ENCODE data around the gene ABCB4. TPM values are rescaled to one million over a fixed set of nuclear protein-coding genes. Genes with fewer than 3 reads are reported as not detected.

Gene ABCB4
- total and polyA plus RNA-seq, 2 of the 8 experiments (the other 6 are each of a cell fraction or from before 2014, with no cell fraction given) = 0.54 to 0.60 TPM

GRCh38 chr7:87511510-87511909 is 36.0 kb upstream of the ABCB4 start:
- Histone ChIP-seq H3K27me3 (replicated peaks in 1 of 4; ENCODE audit: control insufficient read depth in 3 of 4, extremely low read depth in 1 of 4, insufficient read depth in 3 of 4, low read length in 3 of 4) (no peaks in the 10 kb centered on the region), H3K18ac (ENCODE audit: extremely low read depth, low read length) (no peak overlapping the region), H3K9ac (replicated peaks in 1 of 4; ENCODE audit: extremely low read depth in 1 of 4, low read depth in 3 of 4, low read length in 3 of 4) (no peak overlapping the region), H3K36me3 (ENCODE audit: control insufficient read depth in 2 of 4, insufficient read depth in 4 of 4, low read length in 3 of 4) (no peaks in the 10 kb centered on the region), H2BK12ac (ENCODE audit: low read depth, low read length) (no peak overlapping the region), H3K4me2 (ENCODE audit: insufficient read depth in 1 of 2, low read depth in 2 of 2, low read length in 2 of 2) (no peak overlapping the region), H3K9me3 (ENCODE audit: insufficient read depth in 2 of 2, low read depth in 1 of 2, low read length in 1 of 2) (no peaks in the 10 kb centered on the region), H4K20me1 (replicated peaks in 1 of 2; ENCODE audit: control insufficient read depth in 1 of 2, insufficient read depth in 2 of 2, low read length in 2 of 2) (no peaks in the 10 kb centered on the region), H3K79me2 (ENCODE audit: control insufficient read depth in 1 of 2, insufficient read depth in 2 of 2, low read length in 2 of 2) (no peaks in the 10 kb centered on the region), H3K23ac (ENCODE audit: insufficient read length) (no peak overlapping the region), H4K5ac (ENCODE audit: insufficient read length, low read depth, low read length) (no peak overlapping the region), H2AK5ac (ENCODE audit: low read depth, low read length) (no peak overlapping the region), H3K56ac (replicated peaks; ENCODE audit: insufficient read length, low read depth, low read length) (no peak overlapping the region), H3K79me1 (ENCODE audit: low read depth, low read length) (no peaks in the 10 kb centered on the region), H2BK5ac (ENCODE audit: low read depth, low read length) (no peak overlapping the region), H3K27ac (ENCODE audit: low read depth, low read length) (no peak overlapping the region), H3K23me2 (ENCODE audit: low read depth, low read length) (no peaks in the 10 kb centered on the region), H2BK15ac (ENCODE audit: low read length) (no peak overlapping the region), H3K4ac (replicated peaks; ENCODE audit: insufficient read length, low read depth, low read length) (no peak overlapping the region), H2BK20ac (ENCODE audit: low read length) (no peak overlapping the region), H3K4me3 (ENCODE audit: extremely low read depth in 1 of 4, insufficient read depth in 2 of 4, low read depth in 3 of 4, low read length in 4 of 4) (no peak overlapping the region), H4K8ac (ENCODE audit: extremely low read depth, insufficient read depth, low read length) (no peak overlapping the region), H3K4me1 (replicated peaks in 1 of 4; ENCODE audit: control insufficient read depth in 3 of 4, insufficient read depth in 4 of 4, low read length in 3 of 4) (no peaks in the 10 kb centered on the region), H2BK120ac (replicated peaks; ENCODE audit: low read depth, low read length) (no peak overlapping the region), H2AFZ (ENCODE audit: low read length) (0 out of 2 replicates have a peak overlapping the region, but pooled peaks have one; percentile 51), H3K14ac (ENCODE audit: insufficient read length) (no peak overlapping the region), H4K91ac (replicated peaks; ENCODE audit: insufficient read length, low read length) (no peak overlapping the region)
- ChIA-PET POLR2A (ENCODE audit: partially characterized antibody) (no interaction called here), CTCF (ENCODE audit: partially characterized antibody) (interaction anchor here (0.6 kb wide), 1 partner anchor 105 kb away, joined by 3 read pairs; no protein-coding TSS in a partner anchor)
- no peak for DNase-seq (ENCODE audit: low read depth in 1 of 2, low spot score in 2 of 2)
- 57% methylated on average over 1 of the region's 1 CpG; no CpG with 5 or more reads in 1 of the 2 experiments for WGBS, 2 experiments (ENCODE audit: extremely low coverage in 1 of 2, insufficient coverage in 1 of 2, insufficient read length in 1 of 2, insufficient replicate concordance in 2 of 2, low coverage in 1 of 2, low lambda C conversion rate in 2 of 2, missing lambda C conversion rate in 1 of 2)
- no peak for FAIRE-seq
- no peak for TF ChIP-seq SIRT6 (IDR thresholded peaks at IDR 0.05; ENCODE audit: low read length)
- TF ChIP-seq KDM5A (IDR thresholded peaks at IDR 0.05; ENCODE audit: low read length) = no peak
- TF ChIP-seq JUN (IDR thresholded peaks at IDR 0.05; ENCODE audit: low read depth, low read length) = no peak
- no peak for TF ChIP-seq POU5F1 (IDR thresholded peaks at IDR 0.05; ENCODE audit: low read depth, low read length)
- no peak for TF ChIP-seq GTF2F1 (IDR thresholded peaks at IDR 0.05; ENCODE audit: borderline replicate concordance, low read depth, low read length)
- TF ChIP-seq CHD1 (IDR thresholded peaks at IDR 0.05; ENCODE audit: low read depth, low read length) = no peak
- TF ChIP-seq RNF2 (IDR thresholded peaks at IDR 0.05; ENCODE audit: borderline replicate concordance, low read depth, low read length, missing control alignments, poor library complexity, severe bottlenecking) = no peak
- TF ChIP-seq RAD21 (IDR thresholded peaks at IDR 0.05 in 1 of 2, conservative IDR thresholded peaks at IDR 0.05 in 1 of 2; ENCODE audit: low read depth in 2 of 2, low read length in 2 of 2) = no peak
- TF ChIP-seq BCL11A (IDR thresholded peaks at IDR 0.05; ENCODE audit: low read depth in 2 of 2, low read length in 2 of 2) = no peak
- TF ChIP-seq, protein P1, sequence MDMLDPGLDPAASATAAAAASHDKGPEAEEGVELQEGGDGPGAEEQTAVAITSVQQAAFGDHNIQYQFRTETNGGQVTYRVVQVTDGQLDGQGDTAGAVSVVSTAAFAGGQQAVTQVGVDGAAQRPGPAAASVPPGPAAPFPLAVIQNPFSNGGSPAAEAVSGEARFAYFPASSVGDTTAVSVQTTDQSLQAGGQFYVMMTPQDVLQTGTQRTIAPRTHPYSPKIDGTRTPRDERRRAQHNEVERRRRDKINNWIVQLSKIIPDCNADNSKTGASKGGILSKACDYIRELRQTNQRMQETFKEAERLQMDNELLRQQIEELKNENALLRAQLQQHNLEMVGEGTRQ (IDR thresholded peaks at IDR 0.05; ENCODE audit: low read length) = no peak
- no peak for TF ChIP-seq CBX5 (IDR thresholded peaks at IDR 0.05; ENCODE audit: low read depth, low read length)
- TF ChIP-seq NRF1 (IDR thresholded peaks at IDR 0.05; ENCODE audit: low read depth, low read length) = no peak
- TF ChIP-seq SP2 (IDR thresholded peaks at IDR 0.05; ENCODE audit: low read length) = no peak
- no peak for TF ChIP-seq BACH1 (IDR thresholded peaks at IDR 0.05; ENCODE audit: low read length)
